ENCODE results near the gene RARRES1.

- no peak for TF ChIP-seq POLR2A (IDR thresholded peaks at IDR 0.05)
- TF ChIP-seq CTCF (IDR thresholded peaks at IDR 0.05): no peak
- no peak for TF ChIP-seq EP300 (IDR thresholded peaks at IDR 0.05)
- TF ChIP-seq POLR2AphosphoS5 (IDR thresholded peaks at IDR 0.05): no peak
Observed at GRCh38 chr3:158781849-158782248, 49.6 kb upstream of the RARRES1 start.
